ENCODE data around the gene CDK2.

DNA sequence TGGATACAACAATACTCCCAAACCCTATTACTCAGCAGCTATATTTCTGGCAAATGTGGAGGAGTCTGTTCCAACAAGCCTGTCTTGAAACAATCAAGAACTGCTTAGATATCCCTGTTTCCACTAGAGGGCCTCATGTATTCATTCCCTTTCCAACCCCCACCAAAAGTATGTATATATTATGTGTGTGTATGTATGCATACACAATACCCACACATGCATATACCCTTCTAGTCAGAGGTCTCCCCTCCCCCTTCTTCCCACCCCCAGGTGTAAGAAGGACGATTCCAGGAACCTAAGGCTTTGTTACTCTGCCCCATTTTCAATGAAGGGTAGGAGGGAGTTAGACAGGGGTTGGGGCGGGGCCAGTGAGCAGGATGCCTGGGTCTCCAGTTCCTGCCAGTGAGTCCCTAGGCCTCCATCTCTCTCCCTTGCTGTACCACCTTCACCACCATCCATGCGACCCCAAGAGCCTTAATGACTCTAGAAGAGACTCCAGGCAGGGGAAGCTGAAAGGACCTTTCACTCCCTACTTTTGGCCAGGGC, 35.8 kb upstream of the CDK2 start, which contains the start of gene DGKA:
- TF ChIP-seq, protein P1, sequence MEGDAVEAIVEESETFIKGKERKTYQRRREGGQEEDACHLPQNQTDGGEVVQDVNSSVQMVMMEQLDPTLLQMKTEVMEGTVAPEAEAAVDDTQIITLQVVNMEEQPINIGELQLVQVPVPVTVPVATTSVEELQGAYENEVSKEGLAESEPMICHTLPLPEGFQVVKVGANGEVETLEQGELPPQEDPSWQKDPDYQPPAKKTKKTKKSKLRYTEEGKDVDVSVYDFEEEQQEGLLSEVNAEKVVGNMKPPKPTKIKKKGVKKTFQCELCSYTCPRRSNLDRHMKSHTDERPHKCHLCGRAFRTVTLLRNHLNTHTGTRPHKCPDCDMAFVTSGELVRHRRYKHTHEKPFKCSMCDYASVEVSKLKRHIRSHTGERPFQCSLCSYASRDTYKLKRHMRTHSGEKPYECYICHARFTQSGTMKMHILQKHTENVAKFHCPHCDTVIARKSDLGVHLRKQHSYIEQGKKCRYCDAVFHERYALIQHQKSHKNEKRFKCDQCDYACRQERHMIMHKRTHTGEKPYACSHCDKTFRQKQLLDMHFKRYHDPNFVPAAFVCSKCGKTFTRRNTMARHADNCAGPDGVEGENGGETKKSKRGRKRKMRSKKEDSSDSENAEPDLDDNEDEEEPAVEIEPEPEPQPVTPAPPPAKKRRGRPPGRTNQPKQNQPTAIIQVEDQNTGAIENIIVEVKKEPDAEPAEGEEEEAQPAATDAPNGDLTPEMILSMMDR (IDR thresholded peaks at IDR 0.05; ENCODE audit: borderline replicate concordance, extremely low read depth, low read length, poor library complexity, severe bottlenecking) = peak; percentile 83
- no peak for TF ChIP-seq EZH2 (IDR thresholded peaks at IDR 0.05; ENCODE audit: borderline replicate concordance, low read depth, low read length, severe bottlenecking)

Measured in DND-41 (cell line).